ENCODE data around the gene TOMM5.
A peak's percentile ranks its signal among the peaks of the same experiment; 100 is the strongest.

TOMM5 gene

DNA sequence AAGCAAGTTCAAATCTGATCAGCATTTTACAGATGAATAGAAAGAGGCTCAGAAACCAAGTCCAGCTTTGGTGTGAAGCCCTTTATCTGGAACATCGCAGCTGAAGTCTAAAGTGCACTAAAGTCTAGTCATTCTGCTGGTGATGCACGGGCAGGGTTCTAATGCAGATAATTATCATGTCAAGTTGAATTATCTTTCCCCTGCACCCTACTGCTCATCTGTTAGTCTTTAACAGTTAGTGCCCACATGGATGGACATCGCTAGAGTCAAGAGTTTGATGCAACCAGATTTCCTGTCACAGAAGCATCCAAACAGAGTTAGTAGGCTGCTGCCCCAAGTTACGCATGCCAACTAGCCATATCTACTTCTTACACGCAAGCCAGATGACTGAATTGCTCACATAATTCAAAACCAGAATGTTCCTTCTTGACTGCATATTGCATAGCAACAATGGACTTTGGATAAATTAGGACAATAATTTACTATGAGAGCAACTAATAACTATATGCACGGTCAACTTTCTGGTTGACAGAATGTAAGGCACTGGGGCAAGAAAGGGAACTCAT, 1.6 kb upstream of the TOMM5 start:
- CTCF ChIA-PET: interaction anchor here (1.5 to 6.0 kb wide), 3 partner anchors 16 to 598 kb away, joined by 3 to 36 read pairs (median 4); partner anchors contain the start of gene FBXO10
- no peak overlapping the region for H3K27ac Mint-ChIP-seq

DNA sequence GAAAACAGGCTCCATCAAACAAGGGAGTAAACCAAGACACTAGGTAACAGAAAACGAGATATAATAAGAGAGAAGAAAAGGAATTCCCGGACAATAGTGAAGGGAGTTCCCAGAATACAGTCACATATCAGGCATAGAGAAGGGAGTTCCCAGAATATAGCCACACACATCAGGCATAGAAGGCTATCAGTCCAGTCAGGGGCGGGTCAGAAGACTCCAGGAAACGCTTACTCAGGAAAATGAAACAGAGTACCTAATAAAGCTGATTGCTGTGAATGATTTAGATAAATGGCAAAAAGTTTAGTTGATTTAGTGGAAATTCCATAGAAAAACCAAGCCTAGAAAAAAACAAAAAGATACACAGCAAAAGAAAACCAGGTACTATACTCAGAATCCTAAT, 4.9 kb downstream of the TOMM5 start:
- DNase-seq: no peak
- H3K27me3 Mint-ChIP-seq: no peaks in the 10 kb centered on the region

More for the DNA sequence above, 1.6 kb upstream of the TOMM5 start:
- no peaks in the 10 kb centered on the region for H3K9me3 Mint-ChIP-seq
- peaks cover 42% of the 10 kb centered on the region for H3K4me1 Mint-ChIP-seq
- peak overlapping the region; percentile 28 for H3K4me3 Mint-ChIP-seq
- DNase-seq: no peak
- peaks cover 6% of the 10 kb centered on the region for H3K36me3 Mint-ChIP-seq
- peaks cover 7% of the 10 kb centered on the region for H3K27me3 Mint-ChIP-seq

DNA sequence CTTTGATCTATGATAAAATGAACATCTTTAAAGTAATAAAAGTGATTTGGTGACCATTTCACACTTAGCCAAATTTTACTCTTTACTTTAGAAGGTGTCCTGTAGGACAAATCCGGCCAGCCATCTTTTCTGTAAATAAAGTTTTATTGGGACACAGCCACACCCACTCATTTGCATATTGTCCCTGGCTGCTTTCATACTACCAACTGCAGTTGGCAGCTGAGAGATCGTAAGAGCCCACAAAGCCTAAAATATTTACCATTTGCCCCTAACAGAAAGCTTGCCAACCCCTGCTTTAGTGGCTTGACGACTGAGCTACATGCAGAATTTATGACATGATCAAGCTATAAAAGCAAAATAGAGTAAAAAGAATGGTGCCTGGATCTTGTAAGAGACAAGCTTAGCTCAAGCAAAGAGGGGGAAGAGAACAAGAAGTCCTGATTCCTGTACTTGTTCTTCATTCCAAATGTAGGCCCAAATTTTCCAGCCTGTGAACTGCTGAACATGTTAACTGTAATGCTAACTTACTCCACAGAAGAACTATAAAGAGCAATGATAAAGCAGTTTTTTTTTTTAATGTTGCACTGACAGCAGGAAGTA, 8.8 kb downstream of the TOMM5 start:
- H3K36me3 Mint-ChIP-seq: peaks cover 43% of the 10 kb centered on the region
- no peak overlapping the region for H3K27ac Mint-ChIP-seq
- no peak overlapping the region for H3K4me3 Mint-ChIP-seq
- no peaks in the 10 kb centered on the region for H3K27me3 Mint-ChIP-seq
- no peaks in the 10 kb centered on the region for H3K9me3 Mint-ChIP-seq
- CTCF ChIA-PET: interaction anchor here (1.0 kb wide), 1 partner anchor 9 kb away, joined by 3 read pairs; the partner anchor contains the start of gene TOMM5
- no peak for DNase-seq
- peaks cover 2% of the 10 kb centered on the region for H3K4me1 Mint-ChIP-seq

More for the DNA sequence above, 4.9 kb downstream of the TOMM5 start:
- CTCF ChIA-PET: no interaction called here
- H3K4me3 Mint-ChIP-seq: no peak overlapping the region
- no peak overlapping the region for H3K27ac Mint-ChIP-seq
- peaks cover 42% of the 10 kb centered on the region for H3K36me3 Mint-ChIP-seq
- H3K9me3 Mint-ChIP-seq: no peaks in the 10 kb centered on the region
- peaks cover 33% of the 10 kb centered on the region for H3K4me1 Mint-ChIP-seq

DNA sequence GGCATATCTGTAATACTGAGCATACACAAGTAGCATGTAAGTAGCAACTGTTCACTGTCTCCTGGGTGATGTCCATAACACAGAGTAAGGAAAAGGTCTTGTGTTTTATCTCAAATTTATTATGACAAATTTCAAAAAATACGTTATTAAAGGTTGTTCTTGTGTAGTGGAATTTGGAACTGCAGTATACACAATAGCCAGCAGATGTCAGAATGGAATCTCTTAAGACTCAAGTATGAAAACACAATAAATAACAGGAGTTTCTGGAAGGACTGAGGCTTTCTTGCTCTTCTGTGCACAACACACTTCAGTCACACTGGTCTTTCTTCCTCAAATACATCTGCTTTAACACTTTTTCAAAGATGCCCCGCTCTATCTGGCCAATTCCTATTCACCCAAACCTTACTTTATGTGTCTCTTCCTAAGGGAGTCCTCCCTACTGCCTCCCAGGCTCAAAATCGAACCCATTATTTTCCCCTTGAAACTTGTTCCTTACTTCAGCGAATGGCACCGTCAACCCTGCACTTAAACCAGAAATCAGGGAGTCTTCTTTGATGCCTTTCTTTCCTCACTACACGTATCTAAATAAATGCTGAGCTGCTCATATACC, 9.7 kb downstream of the TOMM5 start:
- Mint-ChIP-seq H3K27me3 (no peaks in the 10 kb centered on the region), H3K36me3 (peaks cover 40% of the 10 kb centered on the region), H3K27ac (no peak overlapping the region), H3K4me1 (peaks cover 2% of the 10 kb centered on the region), H3K9me3 (no peaks in the 10 kb centered on the region), H3K4me3 (no peak overlapping the region)
- CTCF ChIA-PET: interaction anchor here (1.0 to 9.0 kb wide), 2 partner anchors 9 to 11 kb away, joined by 3 to 36 read pairs; partner anchors contain the start of gene TOMM5
- no peak for DNase-seq

DNA sequence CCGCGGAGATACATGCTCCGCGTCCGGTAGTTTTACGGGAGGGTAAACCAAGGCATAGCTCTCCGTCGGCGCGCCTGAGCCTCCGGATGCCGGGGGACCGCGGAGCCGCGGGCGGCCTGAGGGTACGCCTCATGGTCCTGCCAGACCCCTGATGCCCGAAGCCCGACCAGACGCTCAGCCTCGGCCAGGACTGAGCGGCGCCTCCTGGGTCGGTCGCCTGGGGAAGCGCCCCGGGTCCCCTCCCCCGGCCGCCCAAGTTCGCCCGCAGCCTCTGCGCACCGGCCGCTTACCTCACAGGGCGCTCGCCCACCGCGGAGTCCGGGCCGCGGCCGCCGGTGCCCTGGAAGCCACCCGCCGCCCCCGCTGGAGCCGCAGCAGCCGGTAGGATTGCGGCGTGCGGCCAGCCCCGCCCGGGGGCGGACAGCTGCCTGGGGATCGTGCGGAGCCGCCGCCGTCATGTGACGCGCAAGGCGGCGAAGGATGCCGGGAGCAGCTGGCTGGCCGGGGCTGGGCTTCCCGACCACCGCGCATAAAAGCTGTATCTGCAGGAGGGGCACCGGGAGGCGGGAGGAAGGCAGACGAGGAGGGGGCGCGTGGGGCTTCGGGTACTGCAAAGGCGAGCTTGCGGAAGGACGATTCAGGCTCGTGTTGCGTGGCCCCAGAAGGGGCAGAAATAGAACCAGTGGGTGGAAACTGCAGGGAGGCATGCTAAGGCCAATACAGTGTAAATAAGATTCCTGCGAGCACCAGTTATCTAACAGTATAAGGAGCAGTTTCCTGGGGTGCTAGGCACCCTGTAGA, 16.3 kb downstream of the TOMM5 start, which contains the start of gene FBXO10:
FBXO10 (minus strand) TSS at position 460 of the 801 bp plus-strand sequence. CDS start 34,612 bp downstream, outside the sequence.
- peaks cover 6% of the 10 kb centered on the region for H3K36me3 Mint-ChIP-seq
- H3K4me3 Mint-ChIP-seq: peak within 1 kb of the TSS; percentile 83
- peak within 1 kb of the TSS; percentile 77 for H3K27ac Mint-ChIP-seq
- peaks cover 6% of the 10 kb centered on the region for H3K27me3 Mint-ChIP-seq
- H3K4me1 Mint-ChIP-seq: peaks cover 18% of the 10 kb centered on the region
- DNase-seq: peak; percentile 71
- no peaks in the 10 kb centered on the region for H3K9me3 Mint-ChIP-seq
- CTCF ChIA-PET: interaction anchor here (9.0 kb wide), 1 partner anchor 18 kb away, joined by 36 read pairs; the partner anchor contains the start of gene TOMM5

GRCh38 chr9:37575511-37575914, 16.9 kb downstream of the TOMM5 start:
- CTCF ChIA-PET: interaction anchor here (9.0 kb wide), 1 partner anchor 18 kb away, joined by 36 read pairs; the partner anchor contains the start of gene TOMM5
- Mint-ChIP-seq H3K9me3 (no peaks in the 10 kb centered on the region), H3K27ac (no peak overlapping the region), H3K4me1 (peaks cover 18% of the 10 kb centered on the region), H3K4me3 (peak overlapping the region; percentile 67), H3K36me3 (peaks cover 2% of the 10 kb centered on the region), H3K27me3 (peaks cover 6% of the 10 kb centered on the region)
- no peak for DNase-seq

- peaks cover 6% of the 10 kb centered on the region for H3K27me3 Mint-ChIP-seq
- H3K36me3 Mint-ChIP-seq: peaks cover 2% of the 10 kb centered on the region
- no peak overlapping the region for H3K27ac Mint-ChIP-seq
- H3K9me3 Mint-ChIP-seq: no peaks in the 10 kb centered on the region
- H3K4me1 Mint-ChIP-seq: peaks cover 18% of the 10 kb centered on the region
- no peak for DNase-seq
- CTCF ChIA-PET: interaction anchor here (9.0 kb wide), 1 partner anchor 19 kb away, joined by 36 read pairs; the partner anchor contains the start of gene TOMM5
- H3K4me3 Mint-ChIP-seq: peak overlapping the region; percentile 67
Measured at GRCh38 chr9:37575001-37575400, 17.4 kb downstream of the TOMM5 start.

DNA sequence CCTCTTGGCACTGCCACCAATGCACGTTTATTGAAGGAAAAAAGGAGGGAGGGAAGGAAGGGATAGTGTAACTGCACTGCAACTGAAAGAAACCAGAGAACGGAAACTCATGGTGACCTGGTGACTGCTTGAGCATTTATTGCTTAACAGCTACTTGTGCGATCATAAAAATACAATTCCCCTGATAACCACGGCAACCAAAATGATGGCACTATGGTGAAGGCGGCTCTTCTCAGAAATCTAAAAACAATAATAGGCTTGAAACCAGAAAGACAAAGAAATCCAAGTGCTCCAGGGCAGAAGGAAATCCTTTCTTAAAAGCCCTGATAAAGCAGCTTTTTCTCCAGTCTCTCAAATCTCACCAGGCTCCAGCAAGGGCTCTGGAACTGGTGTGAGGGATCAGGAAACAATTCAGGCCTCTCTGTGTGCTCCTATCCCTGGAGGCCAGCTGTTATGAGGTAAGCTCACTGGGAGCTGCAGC, 18.1 kb downstream of the TOMM5 start:
- H3K9me3 Mint-ChIP-seq: no peaks in the 10 kb centered on the region
- CTCF ChIA-PET: interaction anchor here (9.0 kb wide), 1 partner anchor 20 kb away, joined by 36 read pairs; the partner anchor contains the start of gene TOMM5
- DNase-seq: no peak
- H3K36me3 Mint-ChIP-seq: peaks cover 2% of the 10 kb centered on the region
- peaks cover 6% of the 10 kb centered on the region for H3K27me3 Mint-ChIP-seq
- H3K4me1 Mint-ChIP-seq: peaks cover 18% of the 10 kb centered on the region
- H3K27ac Mint-ChIP-seq: no peak overlapping the region
- H3K4me3 Mint-ChIP-seq: no peak overlapping the region

DNA sequence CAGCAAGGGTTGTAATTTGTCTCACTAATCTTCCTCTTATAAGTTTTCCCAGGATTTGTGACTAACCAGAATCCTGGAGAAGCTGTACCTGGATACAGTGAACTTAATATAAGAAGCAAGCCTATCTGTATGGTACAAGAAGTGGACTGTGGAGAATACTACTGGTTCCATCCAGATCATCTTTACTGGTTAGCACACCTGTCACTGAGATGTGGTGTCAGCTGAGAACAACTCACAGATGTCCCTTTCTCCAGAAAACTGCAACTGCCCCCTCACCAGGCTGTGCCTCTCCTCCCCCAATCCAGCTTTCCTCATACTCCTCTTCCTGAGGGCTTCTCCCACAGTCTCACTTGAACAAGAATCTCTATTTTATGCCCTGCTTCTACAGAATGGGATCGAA, 21.1 kb downstream of the TOMM5 start:
- DNase-seq: no peak
- peaks cover 9% of the 10 kb centered on the region for H3K4me1 Mint-ChIP-seq
- CTCF ChIA-PET: no interaction called here
- peaks cover 6% of the 10 kb centered on the region for H3K27me3 Mint-ChIP-seq
- no peaks in the 10 kb centered on the region for H3K36me3 Mint-ChIP-seq
- H3K4me3 Mint-ChIP-seq: no peak overlapping the region
- H3K9me3 Mint-ChIP-seq: no peaks in the 10 kb centered on the region
- no peak overlapping the region for H3K27ac Mint-ChIP-seq

- CTCF ChIA-PET: interaction anchor here (0.9 kb wide), 1 partner anchor 29 kb away, joined by 3 read pairs; no protein-coding TSS in a partner anchor
- H3K36me3 Mint-ChIP-seq: peaks cover 9% of the 10 kb centered on the region
- no peak overlapping the region for H3K27ac Mint-ChIP-seq
- no peaks in the 10 kb centered on the region for H3K4me1 Mint-ChIP-seq
- H3K4me3 Mint-ChIP-seq: no peak overlapping the region
- no peak for DNase-seq
- peaks cover 18% of the 10 kb centered on the region for H3K9me3 Mint-ChIP-seq
- H3K27me3 Mint-ChIP-seq: no peaks in the 10 kb centered on the region
Measured at GRCh38 chr9:37566716-37567115, 25.7 kb downstream of the TOMM5 start.

DNA sequence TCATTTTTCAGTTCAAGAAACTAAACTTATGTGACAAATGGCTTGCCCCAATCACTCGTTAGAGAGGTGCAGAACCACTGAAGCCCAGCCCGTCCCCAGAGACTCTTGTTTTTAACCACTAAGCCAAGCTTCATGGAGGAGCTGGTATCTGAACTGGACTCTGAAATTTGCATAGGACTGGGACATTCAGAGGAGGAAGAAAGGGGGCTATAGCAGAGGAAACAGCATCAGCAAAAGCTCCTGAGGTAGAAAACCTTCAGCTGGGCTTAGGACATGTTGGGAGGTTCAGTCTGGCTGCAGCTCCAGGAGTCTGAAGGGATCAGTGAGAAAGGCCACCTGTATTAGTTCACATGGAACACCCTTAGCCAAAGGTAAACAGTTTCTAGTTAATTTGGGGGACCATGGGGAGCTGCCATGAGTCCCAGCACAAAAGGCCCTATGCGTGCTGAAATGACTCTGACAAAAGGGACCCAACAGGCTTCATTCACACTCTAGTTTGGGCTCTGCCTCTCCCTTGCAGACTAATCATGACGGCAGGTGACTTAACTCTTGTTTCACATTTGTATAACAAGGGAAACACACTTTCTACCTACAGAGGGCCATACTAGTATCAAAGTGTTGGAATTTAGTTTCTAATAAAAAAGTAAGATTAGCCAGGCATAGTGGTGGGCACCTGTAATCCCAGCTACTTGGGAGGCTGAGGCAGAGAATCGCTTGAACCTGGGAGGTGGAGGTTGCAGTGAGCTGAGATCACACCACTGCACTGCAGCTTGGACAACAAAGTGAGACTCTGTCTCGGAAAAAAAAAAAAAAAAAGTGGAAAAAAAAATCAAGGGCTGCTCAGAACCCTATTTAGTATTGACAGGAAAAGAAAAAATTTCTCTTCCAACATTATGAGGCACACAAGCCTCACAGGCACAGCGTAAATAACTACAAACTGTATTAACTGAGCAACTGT, 26.5 kb downstream of the TOMM5 start:
- Mint-ChIP-seq H3K36me3 (peaks cover 9% of the 10 kb centered on the region), H3K9me3 (peaks cover 18% of the 10 kb centered on the region), H3K4me1 (no peaks in the 10 kb centered on the region), H3K27ac (no peak overlapping the region), H3K27me3 (no peaks in the 10 kb centered on the region), H3K4me3 (no peak overlapping the region)
- no peak for DNase-seq
- CTCF ChIA-PET: interaction anchor here (0.9 kb wide), 1 partner anchor 30 kb away, joined by 3 read pairs; no protein-coding TSS in a partner anchor

DNA sequence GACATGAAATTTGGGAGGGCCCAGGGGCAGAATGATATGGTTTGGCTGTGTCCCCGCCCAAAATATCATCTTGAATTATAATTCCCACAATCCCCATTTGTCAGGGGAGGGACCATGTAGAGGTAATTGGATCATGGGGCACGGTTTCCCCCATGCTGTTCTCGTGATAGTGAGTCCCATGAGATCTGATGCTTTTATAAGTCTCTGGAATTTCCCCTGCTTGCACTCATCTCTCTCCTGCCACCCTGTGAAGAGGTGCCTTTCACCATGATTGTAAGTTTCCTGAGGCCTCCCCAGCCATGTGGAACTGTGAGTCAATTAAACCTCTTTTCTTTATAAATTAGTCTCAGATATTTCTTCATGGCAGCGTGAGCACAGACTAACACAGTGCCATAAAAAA, 27.5 kb downstream of the TOMM5 start:
- peaks cover 18% of the 10 kb centered on the region for H3K9me3 Mint-ChIP-seq
- no peaks in the 10 kb centered on the region for H3K4me1 Mint-ChIP-seq
- peaks cover 9% of the 10 kb centered on the region for H3K36me3 Mint-ChIP-seq
- no peak for DNase-seq
- H3K27me3 Mint-ChIP-seq: no peaks in the 10 kb centered on the region
- no peak overlapping the region for H3K27ac Mint-ChIP-seq
- H3K4me3 Mint-ChIP-seq: no peak overlapping the region
- CTCF ChIA-PET: no interaction called here

All from activated naive CD4-positive, alpha-beta T cell treated with anti-CD3 and anti-CD28 coated beads, Interleukin-2, amount 10 ng/mL, durations not matched to agents 7 days and 5 days (primary cell).